Upper lobe of left lung (tissue), 4 donors: ENCODE measurements around the gene ROCK2.
A peak's percentile ranks its signal among the peaks of the same experiment; 100 is the strongest.

ENCODE experiments used
- EP300 ChIP-seq, 4 donors: sonication (generic); formaldehyde crosslinking; IDR thresholded peaks; one replicate each; pipeline ENCODE4 v1.5.1; 2017; ENCODE audit warnings: antibody characterized with exemption in 4 of 4, control low read depth in 2 of 4
- POLR2A ChIP-seq, 4 donors: fragments of 450-650 bp; IDR thresholded peaks; one replicate each; pipeline ENCODE4 v1.5.1; 2016 to 2017; ENCODE audit warnings: antibody characterized with exemption in 4 of 4, mild to moderate bottlenecking in 2 of 4
- POLR2AphosphoS5 ChIP-seq, 2 donors: sonication (generic); formaldehyde crosslinking; IDR thresholded peaks; one replicate each; pipeline ENCODE4 v1.5.1; 2017; ENCODE audit warnings: antibody characterized with exemption in 2 of 2
- TF ChIP-seq, protein P1 (sequence below), 6 experiments: fragments of 450-650 bp in 4 of 6; fragments of 200-600 bp in 2 of 6; sonication (generic) in 2 of 6; IDR thresholded peaks; one replicate each; pipeline ENCODE4 v1.5.1; 2016 to 2019; ENCODE audit warnings: antibody characterized with exemption in 6 of 6

- TF ChIP-seq POLR2A (IDR thresholded peaks at IDR 0.05) = peak in 1 of 4 donors; percentile 57
- TF ChIP-seq EP300 (IDR thresholded peaks at IDR 0.05) = no peak
- TF ChIP-seq, protein P1, sequence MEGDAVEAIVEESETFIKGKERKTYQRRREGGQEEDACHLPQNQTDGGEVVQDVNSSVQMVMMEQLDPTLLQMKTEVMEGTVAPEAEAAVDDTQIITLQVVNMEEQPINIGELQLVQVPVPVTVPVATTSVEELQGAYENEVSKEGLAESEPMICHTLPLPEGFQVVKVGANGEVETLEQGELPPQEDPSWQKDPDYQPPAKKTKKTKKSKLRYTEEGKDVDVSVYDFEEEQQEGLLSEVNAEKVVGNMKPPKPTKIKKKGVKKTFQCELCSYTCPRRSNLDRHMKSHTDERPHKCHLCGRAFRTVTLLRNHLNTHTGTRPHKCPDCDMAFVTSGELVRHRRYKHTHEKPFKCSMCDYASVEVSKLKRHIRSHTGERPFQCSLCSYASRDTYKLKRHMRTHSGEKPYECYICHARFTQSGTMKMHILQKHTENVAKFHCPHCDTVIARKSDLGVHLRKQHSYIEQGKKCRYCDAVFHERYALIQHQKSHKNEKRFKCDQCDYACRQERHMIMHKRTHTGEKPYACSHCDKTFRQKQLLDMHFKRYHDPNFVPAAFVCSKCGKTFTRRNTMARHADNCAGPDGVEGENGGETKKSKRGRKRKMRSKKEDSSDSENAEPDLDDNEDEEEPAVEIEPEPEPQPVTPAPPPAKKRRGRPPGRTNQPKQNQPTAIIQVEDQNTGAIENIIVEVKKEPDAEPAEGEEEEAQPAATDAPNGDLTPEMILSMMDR (IDR thresholded peaks at IDR 0.05) = no peak
- peak; percentile 26 to 68 for TF ChIP-seq POLR2AphosphoS5 (IDR thresholded peaks at IDR 0.05)
Measured at GRCh38 chr2:11344956-11345677, 681 bp upstream of the ROCK2 start.
